ENCODE data around the gene ATP10A. TPM values are rescaled to one million over a fixed set of nuclear protein-coding genes. Genes with fewer than 3 reads are reported as not detected.

The ATP10A gene
- total RNA-seq, 1 experiment from 2014 or later = 3.9 TPM

- H3K36me3 Mint-ChIP-seq (ENCODE audit: insufficient read depth in 1 of 3, low read depth in 3 of 3) = no peaks in the 10 kb centered on the region
- Histone ChIP-seq H3K4me1 (ENCODE audit: insufficient read depth, low read length) (no peaks in the 10 kb centered on the region), H2BK15ac (ENCODE audit: low read depth, low read length) (no peak overlapping the region), H4K8ac (replicated peaks; ENCODE audit: insufficient read length, low read depth, low read length) (no peak overlapping the region), H3K79me1 (ENCODE audit: insufficient read depth, low read depth, low read length, poor library complexity, severe bottlenecking) (no peaks in the 10 kb centered on the region), H2AFZ (ENCODE audit: low read length) (no peak overlapping the region), H3K27me3 (ENCODE audit: insufficient read depth, low read length) (no peaks in the 10 kb centered on the region), H2BK20ac (ENCODE audit: low read depth, low read length, poor library complexity, severe bottlenecking) (no peak overlapping the region), H2AK5ac (ENCODE audit: insufficient read length, low read length) (no peak overlapping the region), H3K23ac (ENCODE audit: insufficient read length, low read depth, low read length) (no peak overlapping the region), H3K4ac (ENCODE audit: low read depth, low read length) (no peak overlapping the region), H3K18ac (ENCODE audit: insufficient read length, low read depth, low read length) (no peak overlapping the region), H2BK5ac (ENCODE audit: insufficient read length, low read length) (no peak overlapping the region), H4K20me1 (ENCODE audit: control insufficient read depth, insufficient read depth, insufficient read length) (no peaks in the 10 kb centered on the region), H3K56ac (ENCODE audit: insufficient read length, low read depth, low read length) (no peak overlapping the region), H3K14ac (ENCODE audit: insufficient read depth, low read length) (no peak overlapping the region), H3K23me2 (ENCODE audit: insufficient read length, low read depth, low read length, poor library complexity, severe bottlenecking) (no peaks in the 10 kb centered on the region), H3K9me3 (ENCODE audit: control insufficient read depth, low read depth, low read length) (no peaks in the 10 kb centered on the region), H4K91ac (ENCODE audit: insufficient read length, low read depth, low read length) (no peak overlapping the region), H3T11ph (ENCODE audit: low read length) (no peak overlapping the region), H3K9ac (ENCODE audit: extremely low read depth, insufficient read length, low read length) (no peak overlapping the region), H3K27ac (ENCODE audit: insufficient read length, low read depth, low read length) (no peak overlapping the region), H2BK12ac (ENCODE audit: insufficient read length, low read depth, low read length) (no peak overlapping the region), H2BK120ac (ENCODE audit: low read depth, low read length, poor library complexity, severe bottlenecking) (no peak overlapping the region), H4K5ac (ENCODE audit: insufficient read length, low read depth, low read length) (no peak overlapping the region), H3K4me2 (ENCODE audit: insufficient read depth, insufficient read length, low read length) (no peak overlapping the region), H3K79me2 (ENCODE audit: insufficient read depth, low read length) (no peaks in the 10 kb centered on the region)
- no peaks in the 10 kb centered on the region for H3K27me3 Mint-ChIP-seq (ENCODE audit: low read depth)
- H3K4me1 Mint-ChIP-seq = no peaks in the 10 kb centered on the region
- WGBS (ENCODE audit: extremely low coverage, insufficient read length, low lambda C conversion rate) = no CpG with 5 or more reads among the region's 6 CpGs
- H3K4me3 Mint-ChIP-seq = no peak overlapping the region
- no peak for DNase-seq
- TF ChIP-seq CTCF (conservative IDR thresholded peaks at IDR 0.05) = no peak
- no peaks in the 10 kb centered on the region for H3K9me3 Mint-ChIP-seq
- no peak overlapping the region for H3K27ac Mint-ChIP-seq
These were observed 130.9 kb downstream of the ATP10A start for GRCh38 chr15:25732191-25732590.
